ENCODE results near the gene ACVRL1.

DNA sequence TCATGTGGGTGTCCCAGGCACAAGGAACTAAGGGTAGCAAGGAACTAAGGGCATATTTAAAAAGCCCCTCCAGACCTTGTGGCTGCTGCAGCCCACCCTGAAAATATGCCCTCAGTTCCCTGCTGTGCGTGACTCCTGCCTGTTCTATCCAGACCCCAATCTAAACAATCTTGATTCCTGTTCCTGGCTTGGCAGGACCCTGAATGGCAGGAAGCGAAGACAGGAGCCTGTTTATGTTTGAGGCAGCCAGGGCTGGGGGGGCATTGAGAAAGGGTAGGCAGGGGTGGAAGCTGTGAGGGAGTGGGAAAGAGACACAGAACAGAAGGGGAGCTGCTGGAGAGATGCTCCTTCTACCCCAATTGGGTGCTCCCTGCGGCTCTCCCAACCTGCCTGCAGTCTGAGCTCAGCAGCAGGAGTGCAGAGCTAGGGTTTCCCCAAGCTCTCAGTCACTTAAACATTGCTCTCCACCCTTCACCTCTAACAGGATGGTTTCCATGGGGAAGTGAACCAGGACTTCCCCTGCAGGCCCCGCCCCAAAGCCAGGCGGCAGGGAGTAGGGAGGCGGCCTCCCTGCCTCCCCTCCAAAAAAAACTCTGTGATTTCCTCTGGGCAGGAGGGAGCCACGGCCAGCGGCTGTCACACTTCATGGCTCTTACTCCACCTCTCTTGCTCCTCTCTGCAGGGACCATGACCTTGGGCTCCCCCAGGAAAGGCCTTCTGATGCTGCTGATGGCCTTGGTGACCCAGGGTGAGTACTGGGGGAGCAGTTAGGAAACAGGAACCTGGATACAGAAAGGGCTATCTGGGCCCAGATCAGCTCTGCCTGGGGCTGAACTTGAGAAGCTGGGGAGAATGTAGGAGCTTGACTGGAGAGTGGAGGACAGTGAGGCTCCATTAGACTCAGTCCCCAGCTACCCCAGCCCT, 4.7 kb downstream of the ACVRL1 start:
- TF ChIP-seq CTCF (IDR thresholded peaks at IDR 0.05; ENCODE audit: low read length) (no peak), EZH2phosphoT487 (IDR thresholded peaks at IDR 0.05; ENCODE audit: low read length) (no peak)
